Natural killer cell (primary cell): ENCODE results near the gene GALNT13. TPM values are rescaled to one million over a fixed set of nuclear protein-coding genes. Genes with fewer than 3 reads are reported as not detected.
A peak's percentile ranks its signal among the peaks of the same experiment; 100 is the strongest.

Source experiments
- ATAC-seq, 3 donors: fragments of 150-1000 bp in 2 of 3; fragments of 200-7000 bp in 1 of 3; cut with Tn5 transposase; 1 replicate in 1 of 3; 2 replicates in 2 of 3; pipeline ENCODE4 v1.10.0; 2021; ENCODE audit warnings: mild to moderate bottlenecking in 2 of 3, moderate library complexity in 2 of 3
- DNase-seq, 2 donors: peaks; one replicate each; pipeline versions ENCODE4 v3.0.0 to v3.0.0-alpha.2; 2013 to 2021; ENCODE audit warnings: mixed read lengths in 1 of 2
- H3K27ac ChIP-seq: one replicate; pipeline ENCODE4 v1.5.1; 2013; ENCODE audit warnings: mild to moderate bottlenecking, low read length
- H3K27me3 ChIP-seq: one replicate; pipeline ENCODE4 v1.6.1; 2013; ENCODE audit warnings: low read length; ENCODE audit not compliant: control insufficient read depth, insufficient read depth
- H3K36me3 ChIP-seq: one replicate; pipeline ENCODE4 v1.6.1; 2013; ENCODE audit warnings: low read length; ENCODE audit not compliant: control insufficient read depth, insufficient read depth
- H3K4me1 ChIP-seq: one replicate; pipeline ENCODE4 v1.6.1; 2013; ENCODE audit warnings: low read length; ENCODE audit not compliant: control insufficient read depth, insufficient read depth
- H3K4me3 ChIP-seq: one replicate; pipeline ENCODE4 v1.5.1; 2013; ENCODE audit warnings: low read length
- H3K9me3 ChIP-seq: one replicate; pipeline ENCODE4 v1.6.1; 2013; ENCODE audit warnings: low read length; ENCODE audit not compliant: control insufficient read depth, insufficient read depth
- H3K27ac Mint-ChIP-seq, 2 donors: one replicate each; pipeline ENCODE4 v1.8.0; 2022; ENCODE audit warnings: mild to moderate bottlenecking in 2 of 2, mixed read lengths in 2 of 2, moderate library complexity in 1 of 2
- H3K27me3 Mint-ChIP-seq, 2 donors: one replicate each; pipeline ENCODE4 v1.8.0; 2022; ENCODE audit warnings: low read depth in 2 of 2, mixed read lengths in 2 of 2
- H3K36me3 Mint-ChIP-seq: one replicate; pipeline ENCODE4 v1.8.0; 2022; ENCODE audit warnings: mixed read lengths
- H3K4me1 Mint-ChIP-seq, 2 donors: one replicate each; pipeline ENCODE4 v1.8.0; 2022; ENCODE audit warnings: mixed read lengths in 2 of 2
- H3K4me3 Mint-ChIP-seq: one replicate; pipeline ENCODE4 v1.8.0; 2022; ENCODE audit warnings: mild to moderate bottlenecking, moderate library complexity, mixed read lengths
- H3K9me3 Mint-ChIP-seq, 2 donors: one replicate each; pipeline ENCODE4 v1.8.0; 2022; ENCODE audit warnings: mixed read lengths in 2 of 2
- CTCF ChIP-seq: fragments of 200-600 bp; IDR thresholded peaks from one replicate; pipeline ENCODE4 v1.8.0; 2022; ENCODE audit warnings: antibody characterized with exemption
- WGBS: methylation state at CpG from one replicate; pipeline ENCODE4 v1.1.7; 2013; ENCODE audit warnings: missing lambda C conversion rate; ENCODE audit not compliant: insufficient coverage; 5-methylcytosine and 5-hydroxymethylcytosine counted together
- intact Hi-C: fragments of 100-400 bp; cut with micrococcal nuclease; formaldehyde crosslinking; loops from one replicate; pipeline ENCODE4 v1.14.2; 2022
- total RNA-seq, 4 donors: library from RNA; stranded (reverse); fragments of 120-200 nt in 1 of 4; gene quantifications; one replicate each; pipeline versions ENCODE4 v1.2.3 to v1.2.4, GENCODE V29; 2013 to 2022

The GALNT13 gene
- total RNA-seq, 3 donors from 2014 or later (not counting 1 experiment from before 2014, with no cell fraction given), result not detected

GRCh38 chr2:154368153-154368552 is 496.4 kb downstream of the GALNT13 start:
- whole genome bisulfite sequencing, result 87% methylated on average over 2 of the region's 2 CpGs
- no peak for DNase-seq

GRCh38 chr2:154370873-154371272 is 499.2 kb downstream of the GALNT13 start:
- Histone ChIP-seq H3K4me3 (no peak overlapping the region), H3K9me3 (no peaks in the 10 kb centered on the region), H3K36me3 (no peaks in the 10 kb centered on the region), H3K27me3 (no peaks in the 10 kb centered on the region), H3K4me1 (no peaks in the 10 kb centered on the region), H3K27ac (no peak overlapping the region)
- no peaks in the 10 kb centered on the region for H3K27me3 Mint-ChIP-seq
- H3K9me3 Mint-ChIP-seq, result peaks cover 11 to 14% of the 10 kb centered on the region in 2 donors
- H3K4me3 Mint-ChIP-seq, result no peak overlapping the region
- no peak overlapping the region for H3K27ac Mint-ChIP-seq
- ATAC-seq (no peak), DNase-seq (no peak)
- H3K36me3 Mint-ChIP-seq, result peaks cover 6% of the 10 kb centered on the region
- intact Hi-C loops, result no loop called here
- TF ChIP-seq CTCF, result no peak
- H3K4me1 Mint-ChIP-seq, result no peaks in the 10 kb centered on the region

More at GRCh38 chr2:154368153-154368552, 496.4 kb downstream of the GALNT13 start:
- TF ChIP-seq CTCF, result no peak
- intact Hi-C loops, result no loop called here
- H3K27ac Mint-ChIP-seq, result no peak overlapping the region
- H3K27me3 Mint-ChIP-seq, result no peaks in the 10 kb centered on the region
- no peaks in the 10 kb centered on the region for H3K4me1 Mint-ChIP-seq
- Histone ChIP-seq H3K4me1 (no peaks in the 10 kb centered on the region), H3K27ac (no peak overlapping the region), H3K4me3 (no peak overlapping the region), H3K9me3 (no peaks in the 10 kb centered on the region), H3K36me3 (no peaks in the 10 kb centered on the region), H3K27me3 (no peaks in the 10 kb centered on the region)
- ATAC-seq, result no peak
- peaks cover 8 to 18% of the 10 kb centered on the region in 2 donors for H3K9me3 Mint-ChIP-seq
- no peak overlapping the region for H3K4me3 Mint-ChIP-seq
- H3K36me3 Mint-ChIP-seq, result no peaks in the 10 kb centered on the region

- Mint-ChIP-seq H3K4me1 (no peaks in the 10 kb centered on the region), H3K36me3 (peaks cover 6% of the 10 kb centered on the region), H3K9me3 (peaks cover 8 to 11% of the 10 kb centered on the region in 2 donors), H3K27me3 (no peaks in the 10 kb centered on the region), H3K27ac (no peak overlapping the region), H3K4me3 (no peak overlapping the region)
- no peaks in the 10 kb centered on the region for H3K36me3 ChIP-seq
- 80% methylated on average over 1 of the region's 1 CpG for WGBS
- H3K4me1 ChIP-seq, result no peaks in the 10 kb centered on the region
- no peak overlapping the region for H3K4me3 ChIP-seq
- DNase-seq, result no peak
- intact Hi-C loops, result no loop called here
- TF ChIP-seq CTCF, result no peak
- ATAC-seq, result no peak
- H3K27me3 ChIP-seq, result no peaks in the 10 kb centered on the region
- H3K27ac ChIP-seq, result no peak overlapping the region
- H3K9me3 ChIP-seq, result no peaks in the 10 kb centered on the region
Measured at GRCh38 chr2:154374416-154374815, 502.7 kb downstream of the GALNT13 start.

GRCh38 chr2:154375579-154375931 is 503.8 kb downstream of the GALNT13 start:
- H3K27me3 ChIP-seq, result no peaks in the 10 kb centered on the region
- Mint-ChIP-seq H3K27me3 (no peaks in the 10 kb centered on the region), H3K4me3 (no peak overlapping the region), H3K36me3 (peaks cover 6% of the 10 kb centered on the region), H3K27ac (no peak overlapping the region), H3K4me1 (no peaks in the 10 kb centered on the region), H3K9me3 (peaks cover 4 to 8% of the 10 kb centered on the region in 2 donors)
- intact Hi-C loops, result no loop called here
- no peak for TF ChIP-seq CTCF
- ATAC-seq, result no peak
- no peak overlapping the region for H3K27ac ChIP-seq
- H3K4me1 ChIP-seq, result no peaks in the 10 kb centered on the region
- H3K9me3 ChIP-seq, result no peaks in the 10 kb centered on the region
- H3K4me3 ChIP-seq, result no peak overlapping the region
- WGBS, result 6% methylated on average over 7 of the region's 7 CpGs
- DNase-seq, result peak in 1 of 2 donors; percentile 4
- no peaks in the 10 kb centered on the region for H3K36me3 ChIP-seq
